ENCODE measurements around the gene HECTD1. TPM values are rescaled to one million over a fixed set of nuclear protein-coding genes. Genes with fewer than 3 reads are reported as not detected.

Gene HECTD1
- polyA plus RNA-seq, 2 of the 4 experiments (the other 2 are of a cell fraction): 60.7 to 149 TPM

DNA sequence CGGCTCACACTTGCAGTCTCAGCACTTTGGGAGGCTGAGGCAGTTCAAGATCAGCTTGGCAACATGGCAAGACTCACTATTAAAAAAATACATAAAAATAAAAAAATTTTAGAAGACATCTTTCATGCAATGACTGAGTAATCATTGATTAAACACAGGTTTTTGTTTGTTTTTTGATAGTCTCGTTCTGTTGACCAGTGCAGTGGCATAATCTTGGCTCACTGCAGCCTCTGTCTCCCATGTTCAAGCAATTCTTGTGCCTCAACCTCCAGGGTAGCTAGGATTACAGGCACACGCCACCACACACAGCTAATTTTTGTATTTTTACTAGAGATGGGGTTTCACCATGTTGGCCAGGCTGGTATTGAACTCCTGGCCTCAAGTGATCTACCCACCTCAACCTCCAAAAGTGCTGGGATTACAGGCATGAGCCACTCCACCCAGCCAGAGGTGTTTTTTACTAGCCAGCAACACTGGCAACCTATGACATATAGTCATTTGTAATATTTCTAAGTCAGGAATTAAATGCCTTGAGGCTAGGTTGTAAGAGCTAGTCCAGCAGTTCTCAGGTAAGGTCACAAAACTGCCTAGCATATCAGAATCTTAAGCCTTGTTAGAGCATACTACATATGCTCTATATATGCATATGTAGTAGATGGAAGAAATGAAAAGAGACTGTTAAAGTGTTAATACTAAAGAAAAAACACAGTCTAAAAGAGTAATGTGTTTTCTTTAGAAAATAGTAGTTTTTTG, 27.1 kb downstream of the HECTD1 start:
- ATAC-seq (no peak), FAIRE-seq (no peak), DNase-seq (ENCODE audit: low read depth in 1 of 2, low spot score in 1 of 2) (no peak)
- Histone ChIP-seq H3K4me3 (no peak overlapping the region), H3K4me1 (peaks cover 22% of the 10 kb centered on the region), H3K9me3 (no peaks in the 10 kb centered on the region), H3K4me2 (peak overlapping the region; percentile 38), H3K27ac (peak overlapping the region in 1 of 2 experiments; percentile 14; a peak in 1 of 6 replicates)
- CTCF ChIA-PET: interaction anchor here (1.6 to 2.2 kb wide), 2 partner anchors 11 to 21 kb away, joined by 3 to 8 read pairs; no protein-coding TSS in a partner anchor
- TF ChIP-seq EHMT2 (IDR thresholded peaks at IDR 0.05; ENCODE audit: low read depth) (no peak), HOXB5 (CRISPR knock-in tag; IDR thresholded peaks at IDR 0.05) (no peak), ESRRA (IDR thresholded peaks at IDR 0.05; ENCODE audit: borderline replicate concordance, low read length) (no peak), POLR2A (IDR thresholded peaks at IDR 0.05; ENCODE audit: low read length) (no peak), RARB (CRISPR knock-in tag; IDR thresholded peaks at IDR 0.05) (no peak), CBX2 (IDR thresholded peaks at IDR 0.05; ENCODE audit: borderline replicate concordance, low read depth) (no peak), HOXB13 (CRISPR knock-in tag; IDR thresholded peaks at IDR 0.05; ENCODE audit: low read depth) (no peak), TP53 (CRISPR knock-in tag; IDR thresholded peaks at IDR 0.05) (no peak), RFX5 (IDR thresholded peaks at IDR 0.05) (no peak), HEYL (CRISPR knock-in tag; IDR thresholded peaks at IDR 0.05) (no peak)
- TF ChIP-seq, protein P1, sequence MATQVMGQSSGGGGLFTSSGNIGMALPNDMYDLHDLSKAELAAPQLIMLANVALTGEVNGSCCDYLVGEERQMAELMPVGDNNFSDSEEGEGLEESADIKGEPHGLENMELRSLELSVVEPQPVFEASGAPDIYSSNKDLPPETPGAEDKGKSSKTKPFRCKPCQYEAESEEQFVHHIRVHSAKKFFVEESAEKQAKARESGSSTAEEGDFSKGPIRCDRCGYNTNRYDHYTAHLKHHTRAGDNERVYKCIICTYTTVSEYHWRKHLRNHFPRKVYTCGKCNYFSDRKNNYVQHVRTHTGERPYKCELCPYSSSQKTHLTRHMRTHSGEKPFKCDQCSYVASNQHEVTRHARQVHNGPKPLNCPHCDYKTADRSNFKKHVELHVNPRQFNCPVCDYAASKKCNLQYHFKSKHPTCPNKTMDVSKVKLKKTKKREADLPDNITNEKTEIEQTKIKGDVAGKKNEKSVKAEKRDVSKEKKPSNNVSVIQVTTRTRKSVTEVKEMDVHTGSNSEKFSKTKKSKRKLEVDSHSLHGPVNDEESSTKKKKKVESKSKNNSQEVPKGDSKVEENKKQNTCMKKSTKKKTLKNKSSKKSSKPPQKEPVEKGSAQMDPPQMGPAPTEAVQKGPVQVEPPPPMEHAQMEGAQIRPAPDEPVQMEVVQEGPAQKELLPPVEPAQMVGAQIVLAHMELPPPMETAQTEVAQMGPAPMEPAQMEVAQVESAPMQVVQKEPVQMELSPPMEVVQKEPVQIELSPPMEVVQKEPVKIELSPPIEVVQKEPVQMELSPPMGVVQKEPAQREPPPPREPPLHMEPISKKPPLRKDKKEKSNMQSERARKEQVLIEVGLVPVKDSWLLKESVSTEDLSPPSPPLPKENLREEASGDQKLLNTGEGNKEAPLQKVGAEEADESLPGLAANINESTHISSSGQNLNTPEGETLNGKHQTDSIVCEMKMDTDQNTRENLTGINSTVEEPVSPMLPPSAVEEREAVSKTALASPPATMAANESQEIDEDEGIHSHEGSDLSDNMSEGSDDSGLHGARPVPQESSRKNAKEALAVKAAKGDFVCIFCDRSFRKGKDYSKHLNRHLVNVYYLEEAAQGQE (IDR thresholded peaks at IDR 0.05): no peak
- TF ChIP-seq, protein P2, sequence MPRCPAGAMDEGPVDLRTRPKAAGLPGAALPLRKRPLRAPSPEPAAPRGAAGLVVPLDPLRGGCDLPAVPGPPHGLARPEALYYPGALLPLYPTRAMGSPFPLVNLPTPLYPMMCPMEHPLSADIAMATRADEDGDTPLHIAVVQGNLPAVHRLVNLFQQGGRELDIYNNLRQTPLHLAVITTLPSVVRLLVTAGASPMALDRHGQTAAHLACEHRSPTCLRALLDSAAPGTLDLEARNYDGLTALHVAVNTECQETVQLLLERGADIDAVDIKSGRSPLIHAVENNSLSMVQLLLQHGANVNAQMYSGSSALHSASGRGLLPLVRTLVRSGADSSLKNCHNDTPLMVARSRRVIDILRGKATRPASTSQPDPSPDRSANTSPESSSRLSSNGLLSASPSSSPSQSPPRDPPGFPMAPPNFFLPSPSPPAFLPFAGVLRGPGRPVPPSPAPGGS (IDR thresholded peaks at IDR 0.05): no peak
- TF ChIP-seq, protein P3, sequence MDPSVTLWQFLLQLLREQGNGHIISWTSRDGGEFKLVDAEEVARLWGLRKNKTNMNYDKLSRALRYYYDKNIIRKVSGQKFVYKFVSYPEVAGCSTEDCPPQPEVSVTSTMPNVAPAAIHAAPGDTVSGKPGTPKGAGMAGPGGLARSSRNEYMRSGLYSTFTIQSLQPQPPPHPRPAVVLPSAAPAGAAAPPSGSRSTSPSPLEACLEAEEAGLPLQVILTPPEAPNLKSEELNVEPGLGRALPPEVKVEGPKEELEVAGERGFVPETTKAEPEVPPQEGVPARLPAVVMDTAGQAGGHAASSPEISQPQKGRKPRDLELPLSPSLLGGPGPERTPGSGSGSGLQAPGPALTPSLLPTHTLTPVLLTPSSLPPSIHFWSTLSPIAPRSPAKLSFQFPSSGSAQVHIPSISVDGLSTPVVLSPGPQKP (IDR thresholded peaks at IDR 0.05; ENCODE audit: low read depth, low read length): no peak
- POLR2A ChIA-PET: no interaction called here
- WGBS (ENCODE audit: missing lambda C conversion rate): 53% methylated on average over 3 of the region's 3 CpGs

DNA sequence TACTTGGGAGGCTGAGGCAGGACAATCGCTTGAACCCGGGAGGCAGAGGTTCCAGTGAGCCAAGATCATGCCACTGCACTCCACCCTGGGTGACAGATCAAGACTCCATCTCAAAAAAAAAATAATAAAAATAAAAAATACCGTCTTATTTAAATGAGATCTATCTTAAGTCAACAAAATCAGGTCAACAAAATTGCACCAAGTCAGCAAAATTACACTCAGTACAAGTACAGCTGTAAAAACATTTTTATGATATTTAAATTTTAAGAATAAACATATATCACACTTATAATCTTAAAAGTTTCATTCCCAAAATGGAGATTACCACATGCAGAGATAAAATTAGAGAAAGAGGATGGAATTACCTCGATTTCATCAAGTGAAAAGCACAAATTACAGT, 33.2 kb downstream of the HECTD1 start:
- CTCF ChIA-PET: interaction anchor here (0.7 to 1.2 kb wide), 2 partner anchors 33 to 117 kb away, joined by 3 to 4 read pairs; partner anchors contain the start of gene HECTD1
- POLR2A ChIA-PET: no interaction called here
- H3K9me3 ChIP-seq: no peaks in the 10 kb centered on the region
- H3K27ac ChIP-seq: no peak overlapping the region
- ATAC-seq (no peak), FAIRE-seq (no peak), DNase-seq (ENCODE audit: low read depth in 1 of 2, low spot score in 1 of 2) (no peak)
- 95% methylated on average over 4 of the region's 4 CpGs for WGBS (ENCODE audit: missing lambda C conversion rate)
- H3K4me1 ChIP-seq: peaks cover 21% of the 10 kb centered on the region
- TF ChIP-seq MAFK (IDR thresholded peaks at IDR 0.05; ENCODE audit: partially characterized antibody) (peak; percentile 85), CEBPB (IDR thresholded peaks at IDR 0.05) (no peak)
- no peak overlapping the region for H3K4me3 ChIP-seq
- H3K4me2 ChIP-seq: no peak overlapping the region
